Measurements from ENCODE around the gene MRPS17. TPM values are rescaled to one million over a fixed set of nuclear protein-coding genes. Genes with fewer than 3 reads are reported as not detected.
A peak's percentile ranks its signal among the peaks of the same experiment; 100 is the strongest.

Gene MRPS17
- total and polyA plus RNA-seq, 9 of the 15 experiments (the other 6 are each of a cell fraction or from before 2014, with no cell fraction given), result 25.9 to 99.3 (median 43.9) TPM

- TF ChIP-seq HINFP (tag; conservative IDR thresholded peaks at IDR 0.05; ENCODE audit: low read depth) (no peak), ZNF445 (CRISPR knock-in tag; IDR thresholded peaks at IDR 0.05; ENCODE audit: low read depth) (no peak)
These were observed 33.9 kb upstream of the MRPS17 start (continued) for GRCh38 chr7:55917771-55918170.

GRCh38 chr7:55928006-55928767, 23.5 kb upstream of the MRPS17 start:
- BruUV-seq (replicated peaks), result no TSS peak
- H3K27ac ChIP-seq (ENCODE audit: extremely low read depth, low read depth, low read length), result no peak overlapping the region
- POLR2A ChIA-PET, result no interaction called here

More at GRCh38 chr7:55928006-55928767, 23.5 kb upstream of the MRPS17 start:
- Histone ChIP-seq H3K4me3 (no peak overlapping the region), H3K36me3 (ENCODE audit: control insufficient read depth, insufficient read depth, low read length) (no peaks in the 10 kb centered on the region), H3K9me1 (ENCODE audit: control insufficient read depth, insufficient read depth, low read length) (no peaks in the 10 kb centered on the region), H3K4me2 (ENCODE audit: insufficient read depth, low read length) (no peak overlapping the region), H2AFZ (ENCODE audit: low read depth, low read length) (no peak overlapping the region), H3K9me3 (replicated peaks; ENCODE audit: control insufficient read depth, insufficient read depth, low read depth, low read length) (no peaks in the 10 kb centered on the region), H3K9ac (ENCODE audit: insufficient read depth in 1 of 2, low read depth in 2 of 2, low read length in 2 of 2) (no peak overlapping the region), H3K79me2 (ENCODE audit: control insufficient read depth, insufficient read depth, low read length) (no peaks in the 10 kb centered on the region), H3K27me3 (ENCODE audit: control insufficient read depth in 2 of 2, insufficient read depth in 2 of 2, low read length in 2 of 2) (no peaks in the 10 kb centered on the region), H4K20me1 (replicated peaks; ENCODE audit: control insufficient read depth, insufficient read depth, low read length) (no peaks in the 10 kb centered on the region), H3K4me1 (replicated peaks in 1 of 2; ENCODE audit: control insufficient read depth in 2 of 2, insufficient read depth in 2 of 2, low read length in 2 of 2) (no peaks in the 10 kb centered on the region; a peak in 1 of 5 replicates)
- intact Hi-C loops (cut with micrococcal nuclease) (no loop called here), in situ Hi-C loops (cut with MboI) (no loop called here)
- TF ChIP-seq NFATC3 (IDR thresholded peaks at IDR 0.05) (no peak), ZBTB2 (IDR thresholded peaks at IDR 0.05) (no peak), ZNF79 (CRISPR knock-in tag; IDR thresholded peaks at IDR 0.05; ENCODE audit: low read depth) (no peak), PHF21A (IDR thresholded peaks at IDR 0.05; ENCODE audit: borderline replicate concordance, low read depth) (no peak), FOXA1 (IDR thresholded peaks at IDR 0.05; ENCODE audit: borderline replicate concordance) (no peak), SUPT5H (IDR thresholded peaks at IDR 0.05) (peak; percentile 51; the same call in 1 of the 2 replicates), POLR2AphosphoS5 (IDR thresholded peaks at IDR 0.05; ENCODE audit: control insufficient read depth, insufficient read depth, low read depth, low read length) (0 out of 2 replicates have a peak, but pooled peaks have one; percentile 30), PML (IDR thresholded peaks at IDR 0.05; ENCODE audit: low read length) (0 out of 2 replicates have a peak, but pooled peaks have one; percentile 23), POLR2A (conservative IDR thresholded peaks at IDR 0.05) (peak; percentile 53), TCF15 (CRISPR knock-in tag; IDR thresholded peaks at IDR 0.05) (no peak), SLC30A9 (CRISPR knock-in tag; IDR thresholded peaks at IDR 0.05) (no peak), TBP (optimal IDR thresholded peaks at IDR 0.05; ENCODE audit: low read depth, low read length) (peak; percentile 39)
- CTCF ChIA-PET (ENCODE audit: low intra/inter-chr PET ratio), result no interaction called here
- 33% methylated on average over 5 of the region's 5 CpGs for WGBS (ENCODE audit: insufficient coverage, low coverage, missing lambda C conversion rate)
- DNase-seq (ENCODE audit: extremely low read depth in 1 of 4, low spot score in 3 of 4), result no peak
- FAIRE-seq, result peak; percentile 54
- ATAC-seq, result no peak
